ENCODE results near the gene NOL4L.

Gene NOL4L

GRCh38 chr20:32610472-32611218, 25.5 kb upstream of the NOL4L start:
- TF ChIP-seq CSRNP3 (CRISPR knock-in tag; IDR thresholded peaks at IDR 0.05) (no peak), TSHZ2 (CRISPR knock-in tag; IDR thresholded peaks at IDR 0.05) (no peak), CSDC2 (CRISPR knock-in tag; IDR thresholded peaks at IDR 0.05) (no peak), BACH2 (CRISPR knock-in tag; IDR thresholded peaks at IDR 0.05; ENCODE audit: borderline replicate concordance) (no peak), TCF4 (CRISPR knock-in tag; IDR thresholded peaks at IDR 0.05; ENCODE audit: borderline replicate concordance) (no peak)
- ATAC-seq = no peak

- TF ChIP-seq BACH2 (CRISPR knock-in tag; IDR thresholded peaks at IDR 0.05; ENCODE audit: borderline replicate concordance) (no peak), CSRNP3 (CRISPR knock-in tag; IDR thresholded peaks at IDR 0.05) (no peak), ESRRG (CRISPR knock-in tag; IDR thresholded peaks at IDR 0.05) (no peak), PATZ1 (CRISPR knock-in tag; IDR thresholded peaks at IDR 0.05; ENCODE audit: borderline replicate concordance) (no peak), TSHZ2 (CRISPR knock-in tag; IDR thresholded peaks at IDR 0.05) (no peak), ZNF565 (CRISPR knock-in tag; conservative IDR thresholded peaks at IDR 0.05; ENCODE audit: low read depth) (no peak), RARB (CRISPR knock-in tag; IDR thresholded peaks at IDR 0.05) (no peak), ZNF8 (CRISPR knock-in tag; IDR thresholded peaks at IDR 0.05) (no peak), POU6F1 (CRISPR knock-in tag; IDR thresholded peaks at IDR 0.05; ENCODE audit: borderline replicate concordance, low read depth) (no peak)
- ATAC-seq = no peak
Observed at GRCh38 chr20:32609993-32610392, 24.9 kb upstream of the NOL4L start.

GRCh38 chr20:32609111-32609773, 24.1 kb upstream of the NOL4L start:
- no peak for ATAC-seq
- TF ChIP-seq CSDC2 (CRISPR knock-in tag; IDR thresholded peaks at IDR 0.05) (no peak), ZNF70 (CRISPR knock-in tag; IDR thresholded peaks at IDR 0.05) (no peak), PPARA (CRISPR knock-in tag; IDR thresholded peaks at IDR 0.05; ENCODE audit: borderline replicate concordance) (no peak), ESRRG (CRISPR knock-in tag; IDR thresholded peaks at IDR 0.05) (no peak), ZFP3 (CRISPR knock-in tag; IDR thresholded peaks at IDR 0.05) (no peak), CSRNP3 (CRISPR knock-in tag; IDR thresholded peaks at IDR 0.05) (no peak), ZNF565 (CRISPR knock-in tag; conservative IDR thresholded peaks at IDR 0.05; ENCODE audit: low read depth) (no peak), TSHZ2 (CRISPR knock-in tag; IDR thresholded peaks at IDR 0.05) (no peak), ZNF8 (CRISPR knock-in tag; IDR thresholded peaks at IDR 0.05) (no peak), OSR1 (CRISPR knock-in tag; IDR thresholded peaks at IDR 0.05) (no peak), ISL1 (CRISPR knock-in tag; IDR thresholded peaks at IDR 0.05) (no peak), TOX (CRISPR knock-in tag; IDR thresholded peaks at IDR 0.05; ENCODE audit: borderline replicate concordance) (no peak)

All from SK-N-SH treated with all-trans-retinoic acid at 6 μM for 48 hours (cell line).